Sigmoid colon (tissue), 4 donors: Measurements from ENCODE around the gene SLC52A3.

Source experiments
- CTCF ChIP-seq, 4 experiments: fragments of 450-650 bp in 3 of 4; fragments of 200-600 bp in 1 of 4; IDR thresholded peaks; one replicate each; pipeline ENCODE4 v1.5.1; 2016 to 2019; ENCODE audit warnings: antibody characterized with exemption in 4 of 4, mild to moderate bottlenecking in 3 of 4, moderate library complexity in 2 of 4
- EP300 ChIP-seq, 4 donors: sonication (generic); formaldehyde crosslinking; IDR thresholded peaks; one replicate each; pipeline ENCODE4 v1.6.1; 2017; ENCODE audit warnings: antibody characterized with exemption in 4 of 4
- POLR2AphosphoS5 ChIP-seq, 4 donors: sonication (generic); formaldehyde crosslinking; IDR thresholded peaks; one replicate each; pipeline ENCODE4 v1.6.1; 2017; ENCODE audit warnings: antibody characterized with exemption in 4 of 4

GRCh38 chr20:725491-725890 lies 42.8 kb downstream of the SLC52A3 start:
- no peak for TF ChIP-seq CTCF (IDR thresholded peaks at IDR 0.05)
- no peak for TF ChIP-seq EP300 (IDR thresholded peaks at IDR 0.05)
- no peak for TF ChIP-seq POLR2AphosphoS5 (IDR thresholded peaks at IDR 0.05)
